ENCODE measurements around the gene LRRC28.

The LRRC28 gene

DNA sequence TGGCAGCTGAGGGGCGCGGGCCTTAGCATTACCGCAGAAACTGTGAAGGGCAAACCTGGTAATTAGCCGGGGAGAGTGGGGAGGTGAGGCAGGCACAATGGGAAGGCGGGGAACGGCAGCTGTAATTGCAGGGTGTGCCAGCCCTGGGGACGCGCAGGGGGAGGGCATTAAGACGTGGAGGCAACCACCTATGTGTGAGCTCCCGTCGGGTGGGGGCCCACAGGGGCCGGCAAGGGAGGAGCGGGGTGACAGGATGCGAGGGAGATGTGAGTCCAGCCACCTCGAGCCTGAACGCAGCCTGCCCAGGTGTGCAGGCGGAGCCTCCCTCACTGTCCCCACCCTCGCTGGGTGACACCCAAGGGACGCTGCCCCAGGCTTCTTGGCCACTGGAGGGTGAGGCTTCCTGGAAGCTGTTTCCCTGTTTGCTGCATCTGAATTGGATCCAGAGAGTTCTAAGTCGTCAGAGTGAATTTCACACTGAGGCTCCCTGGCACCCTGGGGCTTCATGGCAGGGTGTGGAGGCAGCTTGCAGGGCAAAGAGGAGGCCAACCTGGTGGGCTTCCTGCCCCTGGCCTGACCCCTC lies 183.9 kb downstream of the LRRC28 start:
- DNase-seq (ENCODE audit: low read depth) = no peak

DNA sequence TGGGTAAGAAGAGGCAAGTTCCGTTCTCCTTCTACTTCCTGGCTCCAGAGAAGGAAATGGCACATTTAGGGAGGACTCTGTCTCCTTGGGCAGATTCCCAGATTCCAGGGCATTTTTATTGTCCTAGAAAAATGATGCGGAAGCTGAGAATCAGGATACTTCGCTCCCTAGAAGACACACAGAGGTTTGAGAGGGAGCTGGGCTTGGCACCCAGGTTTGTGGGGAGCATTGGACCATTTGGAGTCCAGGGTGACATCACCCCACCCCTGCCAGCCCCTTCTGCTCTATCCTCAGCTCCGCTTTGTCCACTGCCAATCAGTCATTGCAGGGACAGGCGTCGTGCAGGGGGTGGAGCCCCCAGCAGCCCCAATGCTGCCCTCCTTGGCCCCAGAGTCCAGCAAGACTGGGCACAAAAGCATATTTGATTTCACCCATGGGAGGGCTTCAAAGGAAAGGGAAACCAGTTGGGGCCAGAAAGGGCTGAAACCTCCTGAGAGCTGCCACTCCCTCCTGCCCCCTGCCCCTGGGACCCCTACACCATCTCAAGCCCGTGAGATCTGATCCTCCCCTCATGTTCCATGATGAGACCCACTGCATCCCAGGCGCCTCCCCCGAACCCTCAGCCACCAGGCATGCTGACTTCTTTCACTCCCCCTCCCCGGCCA lies 184.7 kb downstream of the LRRC28 start:
- DNase-seq (ENCODE audit: low read depth) = no peak

DNA sequence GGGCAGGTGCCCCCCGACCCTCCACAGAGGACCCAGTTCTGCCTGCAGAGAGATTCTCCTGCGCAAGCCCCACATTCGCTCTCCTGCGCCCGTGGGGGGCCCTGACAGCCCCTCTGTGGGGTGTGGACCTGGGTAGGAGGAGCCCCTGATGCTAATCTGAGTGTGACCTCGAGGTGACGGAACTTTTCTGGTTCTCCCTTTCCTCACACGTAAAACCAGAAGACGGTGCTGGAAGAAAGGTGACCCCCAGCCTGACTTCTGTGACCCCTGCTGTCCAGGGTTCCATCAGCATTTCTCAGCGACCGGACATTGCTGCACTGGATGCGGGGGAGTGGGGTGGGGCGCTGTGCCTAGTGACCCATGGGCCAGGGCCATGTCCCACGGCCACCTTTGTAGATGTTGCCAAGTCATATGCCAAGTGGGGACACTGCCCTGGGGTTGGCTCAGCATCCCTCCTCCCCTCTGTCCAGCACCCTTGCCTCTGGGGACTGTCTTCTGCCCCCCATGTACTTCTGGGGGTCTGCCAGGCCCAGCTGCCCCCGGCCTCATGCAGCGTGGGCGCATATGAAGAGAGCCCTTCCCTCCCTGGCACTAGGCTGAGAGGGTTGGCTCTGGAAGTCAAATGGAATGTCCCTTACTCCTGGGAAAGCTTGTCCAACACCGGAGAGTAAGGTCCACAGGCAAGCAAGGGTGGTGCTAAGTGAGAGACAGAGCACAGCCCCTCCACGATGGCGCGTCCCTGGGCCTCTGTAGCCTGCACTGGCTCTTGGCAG lies 185.4 kb downstream of the LRRC28 start:
- no peak for DNase-seq (ENCODE audit: low read depth)

DNA sequence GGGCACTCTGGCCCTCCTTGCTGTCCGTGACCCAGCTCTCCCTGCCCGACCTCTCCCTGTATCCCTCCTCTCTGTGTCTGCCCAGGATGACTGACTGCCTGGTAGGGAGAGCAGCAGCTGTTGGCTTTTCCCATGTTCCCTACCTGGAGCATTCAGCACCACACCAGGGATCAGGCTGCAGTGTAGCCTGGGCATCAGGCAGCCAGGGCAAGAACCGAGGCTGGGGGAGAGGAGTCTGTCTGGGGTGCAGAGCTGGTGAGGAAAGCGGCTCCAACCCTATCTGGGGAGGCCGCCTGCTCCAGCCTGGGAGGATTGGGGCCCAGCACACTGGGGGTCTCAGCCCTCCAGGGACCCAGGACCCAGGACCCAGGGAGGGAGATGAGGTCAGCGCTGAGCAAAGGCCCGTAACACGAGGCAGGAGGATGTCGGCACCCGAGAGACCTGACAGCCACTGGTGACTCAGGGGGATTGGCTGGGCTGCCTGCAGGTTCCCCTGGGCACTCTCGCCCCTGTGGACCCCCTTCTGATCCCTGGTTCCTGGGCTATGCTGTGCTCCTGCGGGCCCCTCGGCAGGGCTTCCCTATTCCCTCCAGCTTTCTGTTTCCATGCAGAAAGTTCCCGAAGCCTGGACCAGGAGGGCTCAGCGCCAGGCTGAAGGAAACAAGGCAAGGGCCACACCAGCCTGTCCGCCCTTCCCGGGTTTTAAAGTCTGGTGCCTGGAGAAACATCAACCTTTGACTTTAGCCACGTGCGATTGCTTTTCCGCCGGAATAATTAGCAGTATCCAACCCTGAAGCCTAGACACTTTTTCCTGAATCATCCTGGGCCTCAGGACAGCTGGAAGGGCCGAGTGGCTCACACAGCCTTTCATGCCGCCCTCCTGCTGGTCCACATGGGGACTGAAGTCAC lies 186.3 kb downstream of the LRRC28 start:
- DNase-seq (ENCODE audit: low read depth) = no peak

DNA sequence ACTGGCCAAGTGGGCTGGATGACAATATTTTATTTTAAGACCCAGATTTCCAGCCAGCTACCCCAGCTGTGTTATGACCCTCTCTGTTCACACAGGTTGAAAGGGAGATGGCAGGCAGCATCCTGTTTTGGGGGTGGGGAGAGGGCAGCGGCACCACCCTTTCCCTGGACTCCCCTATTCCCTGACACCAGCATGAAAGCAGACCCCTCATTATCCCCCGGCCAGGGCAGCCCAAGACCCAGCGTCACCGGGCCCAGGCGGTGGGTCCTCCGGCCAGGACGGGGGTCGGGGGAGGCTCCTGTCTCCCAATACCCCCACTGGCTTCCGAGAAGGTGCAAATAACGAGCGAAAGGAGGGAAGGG lies 186.9 kb downstream of the LRRC28 start:
- DNase-seq (ENCODE audit: low read depth) = no peak

DNA sequence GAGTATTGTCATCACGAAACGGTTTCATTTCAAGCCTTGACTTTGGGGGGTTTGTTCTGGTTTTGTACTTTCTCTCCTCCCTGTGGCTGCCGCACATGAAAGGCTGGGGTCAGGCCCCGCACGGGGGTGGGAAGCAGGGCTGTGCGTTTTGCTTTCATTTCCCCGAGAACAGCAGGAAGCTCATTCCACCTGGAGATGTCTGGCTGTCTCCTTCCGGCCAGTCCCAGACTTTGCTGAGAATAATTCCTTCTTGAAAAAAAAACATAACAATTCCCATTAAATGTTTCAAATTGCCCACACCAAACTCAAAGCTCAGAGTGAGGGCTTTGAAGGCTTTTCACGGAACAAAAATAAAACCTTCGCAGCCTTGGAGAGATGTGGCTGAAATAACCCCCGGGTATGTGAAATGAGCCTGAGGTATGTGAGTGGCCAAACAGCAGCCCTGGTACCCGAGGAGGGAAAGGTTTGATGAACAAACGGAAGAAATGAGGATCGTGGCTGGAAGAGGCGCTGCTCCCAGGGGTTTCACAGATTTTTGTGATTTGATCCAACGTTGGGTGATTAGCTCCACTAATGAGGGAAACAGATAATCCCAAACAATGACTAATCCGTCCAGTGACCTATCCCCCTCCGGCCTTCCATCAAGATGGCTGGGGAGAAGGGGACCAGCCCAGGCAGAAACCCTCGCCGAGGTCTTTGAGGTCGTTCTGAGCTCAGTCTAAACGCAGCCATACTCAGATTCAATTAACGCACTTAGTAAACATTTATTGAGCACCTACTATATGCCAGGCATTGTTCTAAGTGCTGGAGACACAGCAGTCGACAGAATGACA lies 187.6 kb downstream of the LRRC28 start:
- no peak for DNase-seq (ENCODE audit: low read depth)

DNA sequence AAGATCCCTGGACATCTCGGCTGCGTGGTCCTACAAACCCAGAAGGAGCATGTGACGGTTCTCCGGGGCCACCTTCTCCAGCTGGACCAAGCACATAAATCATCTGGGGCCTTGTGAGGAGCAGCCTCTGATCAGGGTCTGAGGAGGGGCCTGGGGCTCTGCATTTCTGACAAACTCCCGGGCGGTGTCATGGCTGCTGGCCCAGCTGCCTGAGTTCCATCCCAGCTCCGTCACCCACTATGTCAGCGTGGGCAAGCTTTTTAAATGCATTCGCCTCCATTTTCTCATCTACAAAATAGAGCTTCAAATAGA lies 188.2 kb downstream of the LRRC28 start:
- DNase-seq (ENCODE audit: low read depth) = no peak

DNA sequence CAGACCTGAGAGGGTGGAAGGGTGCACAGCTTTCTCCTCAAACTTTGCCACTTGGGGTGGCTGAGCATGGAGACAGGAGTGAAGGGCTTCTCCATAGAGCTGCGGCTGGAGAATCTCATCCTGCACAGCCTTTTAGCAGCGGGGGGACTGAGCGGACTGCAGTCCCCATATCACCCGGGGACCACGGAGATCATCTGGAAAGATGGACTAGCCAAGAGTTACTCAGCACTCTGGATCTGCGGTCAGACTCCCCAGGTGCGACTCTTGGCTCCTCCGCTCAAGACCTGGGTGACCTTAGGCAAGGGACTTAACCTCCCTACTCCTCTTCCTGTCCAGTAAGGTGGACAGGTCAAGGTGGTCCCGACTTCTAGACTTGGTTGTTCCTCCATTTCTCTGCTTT lies 188.7 kb downstream of the LRRC28 start:
- no peak for DNase-seq (ENCODE audit: low read depth)
